Karpas-422 (cell line): Measurements from ENCODE around the gene MYADML2. TPM values are rescaled to one million over a fixed set of nuclear protein-coding genes. Genes with fewer than 3 reads are reported as not detected.
A peak's percentile ranks its signal among the peaks of the same experiment; 100 is the strongest.

ENCODE experiments used
- DNase-seq: peaks from one replicate; pipeline ENCODE4 v3.0.0-alpha.2; 2015
- H2AFZ ChIP-seq: fragments of 200-600 bp; sonication (generic); 2 replicates; pipeline ENCODE4 v1.6.1; 2014; ENCODE audit warnings: antibody characterized with exemption, low read length, mixed read lengths
- H3K27ac ChIP-seq: fragments of 200-600 bp; sonication (generic); 2 replicates; pipeline ENCODE4 v1.5.1; 2014; ENCODE audit warnings: mild to moderate bottlenecking, low read length, moderate library complexity
- H3K27me3 ChIP-seq: fragments of 200-600 bp; sonication (generic); 2 replicates; pipeline ENCODE4 v1.6.1; 2014; ENCODE audit warnings: low read length, mixed read lengths
- H3K36me3 ChIP-seq: fragments of 200-600 bp; sonication (generic); 2 replicates; pipeline ENCODE4 v1.6.1; 2014; ENCODE audit warnings: low read length, mixed read lengths; ENCODE audit not compliant: insufficient read depth
- H3K4me1 ChIP-seq: fragments of 200-600 bp; sonication (generic); 2 replicates; pipeline ENCODE4 v1.6.1; 2014; ENCODE audit warnings: mild to moderate bottlenecking, low read length, mixed read lengths
- H3K4me2 ChIP-seq: fragments of 200-600 bp; sonication (generic); 2 replicates; pipeline ENCODE4 v1.6.1; 2014; ENCODE audit warnings: low read length, low read depth, mild to moderate bottlenecking; ENCODE audit not compliant: poor library complexity, severe bottlenecking
- H3K4me3 ChIP-seq: fragments of 200-600 bp; sonication (generic); 2 replicates; pipeline ENCODE4 v1.5.1; 2014; ENCODE audit warnings: mild to moderate bottlenecking, antibody characterized with exemption, low read length, mixed read lengths
- H3K79me2 ChIP-seq: fragments of 200-600 bp; sonication (generic); 2 replicates; pipeline ENCODE4 v1.6.1; 2014; ENCODE audit warnings: mild to moderate bottlenecking, low read length, mixed read lengths
- H3K9ac ChIP-seq: fragments of 200-600 bp; sonication (generic); 2 replicates; pipeline ENCODE4 v1.6.0; 2014; ENCODE audit warnings: low read length
- H3K9me2 ChIP-seq: fragments of 200-600 bp; sonication (generic), shearing (Covaris generic); replicated peaks from 2 replicates; pipeline ENCODE4 v1.6.0; 2014; ENCODE audit warnings: mild to moderate bottlenecking, low read length, moderate library complexity; ENCODE audit not compliant: insufficient read depth
- H3K9me3 ChIP-seq: fragments of 300-700, 200-600 bp; sonication (generic); 2 replicates; pipeline ENCODE4 v1.6.1; 2014; ENCODE audit warnings: low read length, mixed read lengths
- H4K20me1 ChIP-seq: fragments of 200-600 bp; sonication (generic); 2 replicates; pipeline ENCODE4 v1.6.1; 2014; ENCODE audit warnings: mild to moderate bottlenecking, antibody characterized with exemption, low read length, low read depth; ENCODE audit not compliant: insufficient read depth
- total RNA-seq: library from RNA; depleted of rRNA; stranded (reverse); fragments of >200 nt; shearing (Covaris generic); gene quantifications from 2 replicates; pipeline ENCODE4 v1.2.3, GENCODE V29; 2014; ENCODE audit warnings: low replicate concordance

The MYADML2 gene
- total RNA-seq, 1 experiment from 2014 or later, result not detected

- DNase-seq, result no peak
- H3K27ac ChIP-seq, result no peak overlapping the region
- H3K9ac ChIP-seq, result no peak overlapping the region
- H2AFZ ChIP-seq, result no peak overlapping the region
- H3K4me1 ChIP-seq, result peaks cover 23% of the 10 kb centered on the region
- H3K9me2 ChIP-seq, result no peaks in the 10 kb centered on the region
- H3K79me2 ChIP-seq, result peaks cover 41% of the 10 kb centered on the region
- no peaks in the 10 kb centered on the region for H3K9me3 ChIP-seq
- H4K20me1 ChIP-seq, result peaks cover 14% of the 10 kb centered on the region; the same call in 1 of the 2 replicates
- H3K4me3 ChIP-seq, result no peak overlapping the region
- peaks cover 9% of the 10 kb centered on the region; the same call in 1 of the 2 replicates for H3K36me3 ChIP-seq
- H3K27me3 ChIP-seq, result no peaks in the 10 kb centered on the region
- H3K4me2 ChIP-seq, result no peak overlapping the region
Observed at GRCh38 chr17:81913394-81914102, 33.5 kb downstream of the MYADML2 start.

GRCh38 chr17:81912441-81913309 lies 34.4 kb downstream of the MYADML2 start:
- Histone ChIP-seq H3K9me3 (no peaks in the 10 kb centered on the region), H3K9me2 (no peaks in the 10 kb centered on the region), H2AFZ (no peak overlapping the region), H3K9ac (no peak overlapping the region), H4K20me1 (peaks cover 14% of the 10 kb centered on the region; the same call in 1 of the 2 replicates), H3K4me2 (no peak overlapping the region), H3K79me2 (peaks cover 38% of the 10 kb centered on the region), H3K4me1 (peaks cover 19% of the 10 kb centered on the region), H3K4me3 (no peak overlapping the region), H3K27ac (no peak overlapping the region), H3K36me3 (peaks cover 9% of the 10 kb centered on the region; the same call in 1 of the 2 replicates), H3K27me3 (no peaks in the 10 kb centered on the region)
- no peak for DNase-seq

GRCh38 chr17:81911969-81912368 lies 35.1 kb downstream of the MYADML2 start:
- Histone ChIP-seq H3K79me2 (peaks cover 31% of the 10 kb centered on the region), H3K27me3 (no peaks in the 10 kb centered on the region), H4K20me1 (peaks cover 10% of the 10 kb centered on the region; the same call in 1 of the 2 replicates), H3K4me1 (peaks cover 16% of the 10 kb centered on the region), H3K9me2 (no peaks in the 10 kb centered on the region), H3K4me2 (peak overlapping the region; percentile 19), H3K9me3 (no peaks in the 10 kb centered on the region), H2AFZ (no peak overlapping the region), H3K9ac (no peak overlapping the region), H3K36me3 (peaks cover 9% of the 10 kb centered on the region; the same call in 1 of the 2 replicates), H3K4me3 (no peak overlapping the region), H3K27ac (no peak overlapping the region)
- DNase-seq, result no peak

- Histone ChIP-seq H3K27ac (peak within 1 kb of the TSS; percentile 29; the same call in 1 of the 2 replicates), H3K9me3 (no peaks in the 10 kb centered on the region), H3K4me3 (peak within 1 kb of the TSS; percentile 99), H2AFZ (no peak within 1 kb of the TSS), H3K9me2 (no peaks in the 10 kb centered on the region), H3K4me2 (peak within 1 kb of the TSS; percentile 75), H3K36me3 (peaks cover 9% of the 10 kb centered on the region; the same call in 1 of the 2 replicates), H3K27me3 (no peaks in the 10 kb centered on the region), H4K20me1 (peaks cover 6% of the 10 kb centered on the region; the same call in 1 of the 2 replicates), H3K79me2 (peaks cover 26% of the 10 kb centered on the region), H3K4me1 (peaks cover 11% of the 10 kb centered on the region), H3K9ac (peak within 1 kb of the TSS; percentile 96)
- DNase-seq, result peak; percentile 97
Observed at GRCh38 chr17:81911277-81911961, 35.6 kb downstream of the MYADML2 start, which contains the start of gene PCYT2. Gene PCYT2 (minus strand): TSS chr17:81911399. CDS start chr17:81911355, 44 bp downstream.

GRCh38 chr17:81910840-81911276 lies 36.2 kb downstream of the MYADML2 start:
- peaks cover 20% of the 10 kb centered on the region for H3K79me2 ChIP-seq
- H2AFZ ChIP-seq, result no peak overlapping the region
- H3K36me3 ChIP-seq, result peaks cover 7% of the 10 kb centered on the region; the same call in 1 of the 2 replicates
- peaks cover 11% of the 10 kb centered on the region for H3K4me1 ChIP-seq
- no peaks in the 10 kb centered on the region for H3K9me2 ChIP-seq
- H3K4me2 ChIP-seq, result peak overlapping the region; percentile 75
- H3K27ac ChIP-seq, result peak overlapping the region; percentile 29; the same call in 1 of the 2 replicates
- peaks cover 2% of the 10 kb centered on the region; the same call in 1 of the 2 replicates for H4K20me1 ChIP-seq
- H3K9me3 ChIP-seq, result no peaks in the 10 kb centered on the region
- peak overlapping the region; percentile 99 for H3K4me3 ChIP-seq
- DNase-seq, result peak; percentile 58
- H3K27me3 ChIP-seq, result no peaks in the 10 kb centered on the region
- H3K9ac ChIP-seq, result peak overlapping the region; percentile 96

- H3K9ac ChIP-seq, result peak overlapping the region; percentile 96
- DNase-seq, result peak; percentile 59
- no peaks in the 10 kb centered on the region for H3K27me3 ChIP-seq
- no peaks in the 10 kb centered on the region; the same call in 1 of the 2 replicates for H4K20me1 ChIP-seq
- no peak overlapping the region for H2AFZ ChIP-seq
- H3K4me3 ChIP-seq, result peak overlapping the region; percentile 99
- peaks cover 17% of the 10 kb centered on the region; the same call in 1 of the 2 replicates for H3K79me2 ChIP-seq
- H3K36me3 ChIP-seq, result peaks cover 5% of the 10 kb centered on the region; the same call in 1 of the 2 replicates
- H3K4me2 ChIP-seq, result peak overlapping the region; percentile 75
- peak overlapping the region; percentile 29; the same call in 1 of the 2 replicates for H3K27ac ChIP-seq
- H3K9me3 ChIP-seq, result no peaks in the 10 kb centered on the region
- H3K4me1 ChIP-seq, result peaks cover 11% of the 10 kb centered on the region
- H3K9me2 ChIP-seq, result no peaks in the 10 kb centered on the region
Observed at GRCh38 chr17:81909966-81910839, 36.8 kb downstream of the MYADML2 start.

GRCh38 chr17:81909231-81909630 lies 37.8 kb downstream of the MYADML2 start:
- H3K4me1 ChIP-seq, result peaks cover 11% of the 10 kb centered on the region
- peaks cover 17% of the 10 kb centered on the region; the same call in 1 of the 2 replicates for H3K79me2 ChIP-seq
- H3K27me3 ChIP-seq, result no peaks in the 10 kb centered on the region
- H3K27ac ChIP-seq, result no peak overlapping the region
- H3K9me3 ChIP-seq, result no peaks in the 10 kb centered on the region
- peaks cover 5% of the 10 kb centered on the region; the same call in 1 of the 2 replicates for H3K36me3 ChIP-seq
- H3K4me3 ChIP-seq, result no peak overlapping the region
- no peaks in the 10 kb centered on the region for H3K9me2 ChIP-seq
- H3K4me2 ChIP-seq, result no peak overlapping the region
- no peak overlapping the region for H3K9ac ChIP-seq
- H4K20me1 ChIP-seq, result no peaks in the 10 kb centered on the region; the same call in 1 of the 2 replicates
- no peak for DNase-seq
- no peak overlapping the region for H2AFZ ChIP-seq
